Right lobe of liver (tissue), 6 donors: Measurements from ENCODE around the gene FKBP5. TPM values are rescaled to one million over a fixed set of nuclear protein-coding genes. Genes with fewer than 3 reads are reported as not detected.

Experiments used
- ATAC-seq, 4 donors: fragments of 200-7000 bp; cut with Tn5 transposase; one replicate each; pipeline ENCODE4 v1.9.1; 2020; ENCODE audit warnings: mild to moderate bottlenecking in 4 of 4, moderate library complexity in 4 of 4
- DNase-seq, 3 donors: peaks; one replicate each; pipeline ENCODE4 v3.0.0-alpha.2; 2020
- H3K27ac ChIP-seq, 3 donors: fragments of 200-600 bp; one replicate each; pipeline ENCODE4 v1.8.0; 2022
- H3K27me3 ChIP-seq, 2 donors: fragments of 200-600 bp; one replicate each; pipeline ENCODE4 v1.8.0; 2022
- H3K36me3 ChIP-seq, 4 donors: fragments of 200-600 bp; sonication (generic) in 1 of 4; one replicate each; pipeline versions ENCODE4 v1.5.1 to v1.8.0; 2017 to 2022; ENCODE audit warnings: control low read depth in 1 of 4
- H3K4me1 ChIP-seq, 4 donors: fragments of 200-600 bp; sonication (generic) in 1 of 4; one replicate each; pipeline versions ENCODE4 v1.5.1 to v1.8.0; 2017 to 2022; ENCODE audit warnings: control low read depth in 1 of 4
- H3K4me3 ChIP-seq, 3 donors: fragments of 200-600 bp; one replicate each; pipeline ENCODE4 v1.8.0; 2022
- H3K9me3 ChIP-seq, 4 donors: fragments of 200-600 bp; sonication (generic) in 1 of 4; one replicate each; pipeline versions ENCODE4 v1.5.1 to v1.8.0; 2017 to 2022; ENCODE audit warnings: control low read depth in 1 of 4
- POLR2A ChIP-seq: fragments of 450-650 bp; IDR thresholded peaks from one replicate; pipeline ENCODE4 v1.6.1; 2017; ENCODE audit warnings: antibody characterized with exemption, mild to moderate bottlenecking
- WGBS: methylation state at CpG from one replicate; pipeline ENCODE4 v1.1.6; 2018; ENCODE audit warnings: low coverage, low lambda C conversion rate; ENCODE audit not compliant: insufficient coverage; ENCODE audit errors: missing lambda C conversion rate; 5-methylcytosine and 5-hydroxymethylcytosine counted together
- intact Hi-C, 2 donors: fragments of 100-400 bp; cut with DNase I; formaldehyde crosslinking; loops; one replicate each; pipeline versions ENCODE4 v1.11.2 to v1.14.1; 2022
- total RNA-seq, 6 experiments: library from RNA; depleted of rRNA in 2 of 6; stranded (reverse); fragments of >200 nt in 2 of 6; fragmentation: NEBNext Ultra II Directional in 3 of 6; extraction: Animal tissue kit (Norgen Biotek cat#: 25700) in 3 of 6; gene quantifications; one replicate each; pipeline versions ENCODE4 v1.1.0 to v1.2.4, GENCODE V29; 2016 to 2023
- TF ChIP-seq, protein P1 (sequence below), 4 donors: fragments of 200-600 bp in 3 of 4; fragments of 450-650 bp in 1 of 4; IDR thresholded peaks; one replicate each; pipeline versions ENCODE4 v1.5.1 to v1.8.0; 2016 to 2022; ENCODE audit warnings: antibody characterized with exemption in 4 of 4, mild to moderate bottlenecking in 2 of 4
- donor health status: DM: no; HTN: yes; CAD: no.
- donor health status: DM: no; HTN: no; CAD: no.
- donor health status: DM: no; HTN: no; CAD: no.
- donor health status: DM: no; HTN: yes; CAD: no.
- donor health status: DM: no; HTN: yes; CAD: no.

Gene FKBP5
- total RNA-seq, 6 experiments from 2014 or later: 36.1 to 387 (median 111) TPM

DNA sequence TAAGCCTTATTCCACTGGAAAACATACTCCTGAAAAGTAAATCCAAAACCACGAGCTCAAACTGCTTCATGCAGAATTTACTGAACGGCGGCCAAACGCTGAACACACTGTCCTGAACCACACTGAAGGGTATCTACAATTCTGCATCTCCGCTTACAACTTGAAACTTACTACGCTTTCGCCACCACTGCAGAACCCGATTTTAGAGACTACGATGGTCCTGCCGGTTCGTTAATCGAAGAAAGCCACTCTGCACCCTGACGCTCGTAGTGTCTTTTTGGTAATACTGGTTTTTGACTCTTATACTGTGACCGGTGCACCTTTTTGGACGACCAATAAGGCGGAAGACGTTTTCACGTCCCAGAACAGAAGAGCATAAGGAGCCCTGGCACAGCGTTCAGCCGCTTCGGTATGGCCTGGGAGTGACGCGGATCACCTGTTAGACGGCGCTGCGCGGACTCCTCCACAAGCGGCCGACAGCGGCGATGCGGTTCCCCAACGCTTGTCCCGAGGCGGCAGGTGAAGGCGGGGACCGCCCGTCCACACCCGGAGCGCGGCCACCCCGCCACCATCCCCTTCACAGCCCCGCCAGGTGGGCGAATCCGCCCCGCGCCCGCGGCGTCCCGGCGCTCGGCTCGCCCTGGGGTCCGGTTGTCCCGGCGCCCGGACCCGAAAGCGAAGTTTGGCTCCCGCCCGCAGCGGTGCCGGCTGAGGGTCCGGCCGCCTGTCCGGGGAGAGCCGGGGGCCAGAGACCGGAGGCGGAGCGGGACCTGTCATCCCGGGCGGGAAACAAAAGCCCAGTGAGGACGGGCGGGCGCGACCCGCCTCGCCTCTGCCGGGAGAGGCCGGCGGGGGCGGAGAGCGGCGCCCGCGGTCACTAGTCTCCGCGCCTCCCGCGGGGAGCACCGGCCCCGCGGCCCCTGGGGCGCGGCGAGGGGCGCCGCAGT is 784 bp downstream of the FKBP5 start:
- Histone ChIP-seq H3K27me3 (no peaks in the 10 kb centered on the region), H3K4me1 (peaks cover 0 to 36% (median 10%) of the 10 kb centered on the region in 4 donors), H3K9me3 (no peaks in the 10 kb centered on the region), H3K27ac (peak overlapping the region; percentile 81 to 96 (median 91)), H3K36me3 (peaks cover 0 to 13% (median 5%) of the 10 kb centered on the region in 4 donors), H3K4me3 (peak overlapping the region; percentile 76 to 89 (median 84))
- peak in 3 of 4 donors; percentile 34 to 47 (median 36) for ATAC-seq
- intact Hi-C loops: no loop called here
- TF ChIP-seq, protein P1, sequence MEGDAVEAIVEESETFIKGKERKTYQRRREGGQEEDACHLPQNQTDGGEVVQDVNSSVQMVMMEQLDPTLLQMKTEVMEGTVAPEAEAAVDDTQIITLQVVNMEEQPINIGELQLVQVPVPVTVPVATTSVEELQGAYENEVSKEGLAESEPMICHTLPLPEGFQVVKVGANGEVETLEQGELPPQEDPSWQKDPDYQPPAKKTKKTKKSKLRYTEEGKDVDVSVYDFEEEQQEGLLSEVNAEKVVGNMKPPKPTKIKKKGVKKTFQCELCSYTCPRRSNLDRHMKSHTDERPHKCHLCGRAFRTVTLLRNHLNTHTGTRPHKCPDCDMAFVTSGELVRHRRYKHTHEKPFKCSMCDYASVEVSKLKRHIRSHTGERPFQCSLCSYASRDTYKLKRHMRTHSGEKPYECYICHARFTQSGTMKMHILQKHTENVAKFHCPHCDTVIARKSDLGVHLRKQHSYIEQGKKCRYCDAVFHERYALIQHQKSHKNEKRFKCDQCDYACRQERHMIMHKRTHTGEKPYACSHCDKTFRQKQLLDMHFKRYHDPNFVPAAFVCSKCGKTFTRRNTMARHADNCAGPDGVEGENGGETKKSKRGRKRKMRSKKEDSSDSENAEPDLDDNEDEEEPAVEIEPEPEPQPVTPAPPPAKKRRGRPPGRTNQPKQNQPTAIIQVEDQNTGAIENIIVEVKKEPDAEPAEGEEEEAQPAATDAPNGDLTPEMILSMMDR (IDR thresholded peaks at IDR 0.05): no peak
- peak; percentile 21 for TF ChIP-seq POLR2A
- DNase-seq: peak; percentile 69 to 81 (median 75)
- WGBS: under 1% methylated on average over 20 of the region's 100 CpGs

DNA sequence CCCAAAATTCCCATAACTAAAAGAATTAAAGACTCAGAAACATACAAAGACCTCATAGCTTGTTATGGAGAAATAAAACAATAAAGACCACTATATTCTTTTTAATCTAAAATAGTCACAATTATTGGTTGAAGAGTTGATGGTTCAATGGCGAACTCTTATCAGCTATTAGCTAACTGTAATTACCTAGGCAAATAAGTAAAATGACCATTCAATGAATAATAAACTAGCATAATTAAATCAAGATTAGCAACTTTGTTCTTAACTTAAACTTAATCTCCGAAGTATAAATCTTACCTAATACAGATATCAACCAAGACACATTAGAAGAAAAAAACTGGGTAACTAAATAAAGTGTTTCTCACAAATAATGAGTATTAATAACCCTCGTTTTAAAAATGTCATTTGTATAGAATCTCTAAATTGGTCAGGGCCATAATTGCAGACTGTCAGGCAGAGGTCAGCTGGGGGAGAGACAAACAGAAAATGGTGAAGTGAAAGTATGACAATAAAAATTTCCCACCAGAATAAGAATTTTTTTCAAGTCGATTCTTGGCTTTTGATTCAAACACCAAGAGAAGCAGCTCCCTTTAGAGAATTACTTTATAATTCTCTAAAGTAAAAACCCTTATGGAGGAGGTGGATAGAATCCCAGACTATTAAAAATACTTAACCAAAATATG is 1.7 kb downstream of the FKBP5 start:
- H3K4me1 ChIP-seq: peaks cover 0 to 42% (median 13%) of the 10 kb centered on the region in 4 donors
- H3K9me3 ChIP-seq: no peaks in the 10 kb centered on the region
- TF ChIP-seq POLR2A: no peak
- TF ChIP-seq, protein P1 (IDR thresholded peaks at IDR 0.05): no peak
- ATAC-seq (no peak), DNase-seq (no peak)
- H3K27ac ChIP-seq: peak overlapping the region; percentile 81 to 96 (median 91)
- no peaks in the 10 kb centered on the region for H3K27me3 ChIP-seq
- H3K4me3 ChIP-seq: peak overlapping the region; percentile 76 to 89 (median 84)
- 7% methylated on average over 4 of the region's 4 CpGs for WGBS
- H3K36me3 ChIP-seq: peaks cover 0 to 13% (median 5%) of the 10 kb centered on the region in 4 donors
- intact Hi-C loops: no loop called here

DNA sequence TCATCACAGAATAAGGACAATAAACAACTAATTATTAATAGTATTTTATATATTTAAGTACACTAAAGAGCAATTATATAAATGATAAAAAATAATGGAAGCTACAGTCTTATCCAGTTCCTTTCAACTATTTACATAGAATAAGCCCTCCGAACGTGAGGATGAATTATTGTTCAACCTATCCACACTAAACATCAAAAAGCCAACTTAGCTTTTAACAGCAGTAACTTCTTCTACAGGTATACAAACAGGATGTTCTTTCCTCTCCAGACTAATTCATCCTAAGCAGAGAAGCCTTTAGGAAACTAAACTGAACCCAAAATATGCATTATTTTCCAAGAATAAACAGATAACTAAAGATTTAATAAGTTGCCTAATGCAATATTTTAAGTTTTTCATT is 2.3 kb downstream of the FKBP5 start:
- peak overlapping the region; percentile 76 to 89 (median 84) for H3K4me3 ChIP-seq
- no peaks in the 10 kb centered on the region for H3K27me3 ChIP-seq
- no peaks in the 10 kb centered on the region for H3K9me3 ChIP-seq
- H3K27ac ChIP-seq: peak overlapping the region in 2 of 3 donors; percentile 81 to 96
- 5% methylated on average over 2 of the region's 2 CpGs for WGBS
- TF ChIP-seq, protein P1 (IDR thresholded peaks at IDR 0.05): no peak
- TF ChIP-seq POLR2A: no peak
- peaks cover 0 to 42% (median 13%) of the 10 kb centered on the region in 4 donors for H3K4me1 ChIP-seq
- intact Hi-C loops: no loop called here
- ATAC-seq: no peak
- DNase-seq: no peak
- H3K36me3 ChIP-seq: peaks cover 0 to 14% (median 9%) of the 10 kb centered on the region in 4 donors

DNA sequence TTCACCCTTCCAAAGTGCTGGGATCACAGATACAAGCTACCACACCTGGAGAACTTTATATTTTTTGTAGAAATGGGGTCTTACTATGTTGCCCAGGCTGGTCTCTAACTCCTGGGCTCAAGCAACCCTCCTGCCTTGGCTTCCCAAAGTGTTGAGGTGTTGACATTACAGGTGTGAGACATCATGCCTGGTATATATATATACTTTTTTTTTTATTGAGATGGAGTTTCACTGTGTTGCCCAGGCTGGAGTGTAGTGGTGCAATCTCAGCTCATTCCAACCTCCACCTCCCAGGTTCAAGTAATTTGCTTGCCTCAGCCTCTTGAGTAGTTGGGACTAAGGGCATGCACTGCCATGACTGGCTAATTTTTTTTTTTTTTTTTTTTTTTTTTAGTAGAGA is 5.4 kb downstream of the FKBP5 start:
- Histone ChIP-seq H3K4me1 (peaks cover 0 to 46% (median 12%) of the 10 kb centered on the region in 4 donors), H3K27me3 (no peaks in the 10 kb centered on the region), H3K36me3 (peaks cover 0 to 41% (median 18%) of the 10 kb centered on the region in 4 donors), H3K9me3 (no peaks in the 10 kb centered on the region), H3K4me3 (no peak overlapping the region), H3K27ac (no peak overlapping the region)
- DNase-seq (no peak), ATAC-seq (no peak)
- intact Hi-C loops: no loop called here
- TF ChIP-seq, protein P1 (IDR thresholded peaks at IDR 0.05): no peak
- no peak for TF ChIP-seq POLR2A
